Measurements from ENCODE around the gene RDX. TPM values are rescaled to one million over a fixed set of nuclear protein-coding genes. Genes with fewer than 3 reads are reported as not detected.

RDX gene
- total RNA-seq, 2 donors from 2014 or later, result 121 to 127 TPM

- 95 to 96% methylated on average over 4 to 7 of the region's 7 CpGs for WGBS, 2 experiments (ENCODE audit: insufficient coverage in 1 of 2, insufficient read length in 1 of 2)
- H3K9me3 ChIP-seq (ENCODE audit: control insufficient read depth, low read length), result no peaks in the 10 kb centered on the region
- Mint-ChIP-seq H3K9me3 (no peaks in the 10 kb centered on the region), H3K27ac (no peak overlapping the region), H3K27me3 (ENCODE audit: insufficient read depth) (no peaks in the 10 kb centered on the region), H3K36me3 (ENCODE audit: low read depth) (peaks cover 30% of the 10 kb centered on the region), H3K4me3 (no peak overlapping the region), H3K4me1 (peaks cover 28% of the 10 kb centered on the region)
- no peak for DNase-seq
- H3K4me3 ChIP-seq (ENCODE audit: low read length), result no peak overlapping the region
- peaks cover 31% of the 10 kb centered on the region for H3K36me3 ChIP-seq (ENCODE audit: control insufficient read depth, insufficient read depth, low read length)
- H3K27me3 ChIP-seq (ENCODE audit: control insufficient read depth, insufficient read depth, low read length, poor library complexity, severe bottlenecking), result no peaks in the 10 kb centered on the region
- TF ChIP-seq CTCF (conservative IDR thresholded peaks at IDR 0.05), result no peak
- H3K4me1 ChIP-seq (ENCODE audit: control insufficient read depth, insufficient read depth, low read length), result no peaks in the 10 kb centered on the region
- H3K9ac ChIP-seq (ENCODE audit: extremely low read depth, low read length, poor library complexity, severe bottlenecking), result no peak overlapping the region
- H3K27ac ChIP-seq (ENCODE audit: low read depth, low read length), result no peak overlapping the region
Measured at GRCh38 chr11:110290591-110291334, 5.7 kb downstream of the RDX start.

- Histone ChIP-seq H3K9me3 (ENCODE audit: control insufficient read depth, low read length) (no peaks in the 10 kb centered on the region), H3K9ac (ENCODE audit: extremely low read depth, low read length, poor library complexity, severe bottlenecking) (no peak overlapping the region), H3K27me3 (ENCODE audit: control insufficient read depth, insufficient read depth, low read length, poor library complexity, severe bottlenecking) (no peaks in the 10 kb centered on the region), H3K4me1 (ENCODE audit: control insufficient read depth, insufficient read depth, low read length) (no peaks in the 10 kb centered on the region), H3K4me3 (ENCODE audit: low read length) (no peak overlapping the region), H3K27ac (ENCODE audit: low read depth, low read length) (no peak overlapping the region), H3K36me3 (ENCODE audit: control insufficient read depth, insufficient read depth, low read length) (peaks cover 37% of the 10 kb centered on the region)
- Mint-ChIP-seq H3K27me3 (ENCODE audit: insufficient read depth) (no peaks in the 10 kb centered on the region), H3K36me3 (ENCODE audit: low read depth) (peaks cover 30% of the 10 kb centered on the region), H3K27ac (no peak overlapping the region), H3K9me3 (no peaks in the 10 kb centered on the region), H3K4me1 (peaks cover 20% of the 10 kb centered on the region), H3K4me3 (no peak overlapping the region)
- 88 to 94% methylated on average over 6 to 10 of the region's 10 CpGs for WGBS, 2 experiments (ENCODE audit: insufficient coverage in 1 of 2, insufficient read length in 1 of 2)
- no peak for TF ChIP-seq CTCF (conservative IDR thresholded peaks at IDR 0.05)
- no peak for DNase-seq
Measured at GRCh38 chr11:110289472-110289871, 6.9 kb downstream of the RDX start.

GRCh38 chr11:110287537-110287936, 8.9 kb downstream of the RDX start:
- no peak overlapping the region for H3K27ac ChIP-seq (ENCODE audit: low read depth, low read length)
- WGBS, 2 experiments (ENCODE audit: insufficient coverage in 1 of 2, insufficient read length in 1 of 2), result 100% methylated on average over 1 of the region's 1 CpG; no CpG with 5 or more reads in 1 of the 2 experiments
- H3K27me3 ChIP-seq (ENCODE audit: control insufficient read depth, insufficient read depth, low read length, poor library complexity, severe bottlenecking), result no peaks in the 10 kb centered on the region
- H3K27me3 Mint-ChIP-seq (ENCODE audit: insufficient read depth), result no peaks in the 10 kb centered on the region
- peak overlapping the region; percentile 21 for H3K27ac Mint-ChIP-seq
- peaks cover 31% of the 10 kb centered on the region for H3K36me3 Mint-ChIP-seq (ENCODE audit: low read depth)
- peaks cover 47% of the 10 kb centered on the region for H3K36me3 ChIP-seq (ENCODE audit: control insufficient read depth, insufficient read depth, low read length)
- H3K4me3 Mint-ChIP-seq, result no peak overlapping the region
- no peak overlapping the region for H3K9ac ChIP-seq (ENCODE audit: extremely low read depth, low read length, poor library complexity, severe bottlenecking)
- H3K4me1 Mint-ChIP-seq, result peaks cover 8% of the 10 kb centered on the region
- no peak for TF ChIP-seq CTCF (conservative IDR thresholded peaks at IDR 0.05)
- H3K4me3 ChIP-seq (ENCODE audit: low read length), result no peak overlapping the region
- H3K4me1 ChIP-seq (ENCODE audit: control insufficient read depth, insufficient read depth, low read length), result no peaks in the 10 kb centered on the region
- no peaks in the 10 kb centered on the region for H3K9me3 Mint-ChIP-seq
- H3K9me3 ChIP-seq (ENCODE audit: control insufficient read depth, low read length), result no peaks in the 10 kb centered on the region
- DNase-seq, result no peak
